G401.6 (cell line): Measurements from ENCODE around the gene MYO15A.
A peak's percentile ranks its signal among the peaks of the same experiment; 100 is the strongest.

ENCODE experiments used
- FAIRE-seq: peaks from 2 replicates; lab custom pipeline; 2012; peaks lifted over from hg19 to GRCh38; lab: Jason Lieb, UNC

The MYO15A gene

DNA sequence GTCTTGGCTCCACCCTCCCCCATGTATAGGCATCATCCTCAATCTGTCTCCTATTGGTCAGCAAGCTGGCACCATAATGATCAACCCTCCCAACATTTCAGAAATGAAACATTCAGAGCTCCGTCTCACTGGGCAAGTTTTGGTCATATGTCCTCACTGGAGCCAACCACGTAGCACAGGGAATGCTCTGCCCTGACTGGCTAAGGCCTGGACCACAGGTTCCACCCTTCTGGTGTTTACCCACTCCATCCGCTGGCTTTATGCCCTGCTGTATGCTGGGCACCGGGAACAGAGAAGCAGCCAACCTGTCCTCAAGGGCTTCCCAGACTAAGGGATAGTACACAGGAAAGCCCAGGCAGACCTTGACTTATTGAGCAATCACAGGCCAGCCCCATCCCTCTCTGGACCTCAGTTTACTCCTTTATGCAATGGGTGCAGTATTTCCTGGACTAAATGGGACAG is 20.5 kb downstream of the MYO15A start:
- FAIRE-seq: no peak

DNA sequence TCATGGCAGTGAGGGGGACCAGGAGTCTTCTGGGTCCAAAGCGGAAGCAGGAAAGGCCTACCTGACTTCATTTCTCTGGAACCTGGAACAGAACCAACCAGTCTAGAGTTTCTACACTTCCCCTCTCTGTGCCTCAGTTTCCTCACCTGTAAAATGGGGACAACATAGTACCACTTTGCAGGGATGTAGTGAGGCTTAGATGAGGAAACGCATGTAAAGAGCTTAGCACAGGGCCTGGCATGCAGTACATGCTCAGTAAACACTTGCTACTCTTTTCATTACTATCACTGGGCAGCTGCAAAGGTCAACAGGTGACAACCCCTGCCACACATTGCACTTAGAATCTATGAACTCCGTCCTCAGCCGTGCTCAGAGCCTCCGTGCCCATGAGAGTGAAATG is 24.2 kb downstream of the MYO15A start:
- no peak for FAIRE-seq

DNA sequence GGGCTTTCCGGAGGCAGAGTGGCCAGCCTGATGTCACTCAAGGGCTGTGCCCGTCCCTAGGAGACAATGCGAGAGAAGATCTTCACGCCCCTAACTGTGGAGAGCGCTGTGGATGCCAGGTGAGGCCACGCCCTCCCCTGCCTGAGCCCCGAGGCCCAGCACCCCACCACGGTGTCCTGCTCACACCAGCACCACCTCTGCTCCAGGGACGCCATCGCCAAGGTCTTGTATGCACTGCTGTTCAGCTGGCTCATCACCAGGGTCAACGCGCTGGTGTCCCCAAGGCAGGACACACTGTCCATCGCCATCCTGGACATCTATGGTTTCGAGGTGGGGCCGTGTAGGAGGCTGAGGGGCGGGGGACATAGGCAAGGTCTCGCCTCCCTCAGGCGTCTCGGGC is 27.8 kb downstream of the MYO15A start:
- FAIRE-seq: no peak

DNA sequence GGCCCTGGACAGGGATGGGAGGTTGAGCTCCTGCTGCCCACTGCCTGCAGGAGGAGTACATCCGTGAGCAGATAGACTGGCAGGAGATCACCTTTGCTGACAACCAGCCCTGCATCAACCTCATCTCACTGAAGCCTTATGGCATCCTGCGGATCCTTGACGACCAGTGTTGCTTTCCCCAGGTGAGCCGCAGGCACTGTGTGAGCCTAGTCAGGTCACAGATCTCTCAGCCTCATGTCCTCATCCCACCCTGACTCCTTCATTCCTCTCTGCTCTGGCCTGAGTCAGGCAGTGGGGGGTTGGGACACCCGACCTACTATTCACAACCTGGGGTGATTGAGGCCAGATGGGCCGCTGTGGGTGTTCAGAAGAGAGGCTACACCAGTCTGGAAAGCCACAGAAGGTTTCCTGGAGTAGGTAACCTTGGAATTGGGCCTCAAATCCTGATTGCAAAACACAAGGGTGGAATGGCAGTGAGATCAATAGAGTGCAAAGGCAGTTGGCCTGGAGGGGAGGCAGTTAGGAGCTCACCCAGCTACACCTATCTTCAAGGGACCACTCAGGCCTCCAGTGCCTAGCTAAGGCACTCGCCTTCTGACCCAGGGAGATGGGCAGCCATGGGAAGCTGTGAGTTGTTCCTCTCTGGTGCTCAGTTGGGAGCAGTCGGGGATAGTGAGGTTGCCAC is 29.7 kb downstream of the MYO15A start:
- no peak for FAIRE-seq

DNA sequence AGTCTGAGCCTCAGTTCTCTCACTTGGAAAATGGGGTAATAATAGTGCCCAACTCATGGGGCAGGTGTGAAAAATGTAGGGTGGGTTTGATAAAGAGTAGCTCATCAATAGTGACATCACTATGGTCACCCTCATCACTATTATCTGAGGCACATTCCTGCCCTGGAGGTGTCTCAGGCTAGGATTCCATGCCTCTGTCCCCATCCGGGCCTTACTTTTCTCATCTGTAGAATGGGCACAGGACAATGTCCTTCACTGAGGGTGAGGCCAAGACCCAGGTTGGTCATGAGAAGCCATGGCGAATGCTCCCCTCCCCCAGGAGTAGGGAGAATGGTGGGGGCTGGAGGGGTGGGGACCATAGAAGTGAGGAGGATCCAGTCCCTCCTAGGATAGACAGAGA is 30.5 kb downstream of the MYO15A start:
- no peak for FAIRE-seq

DNA sequence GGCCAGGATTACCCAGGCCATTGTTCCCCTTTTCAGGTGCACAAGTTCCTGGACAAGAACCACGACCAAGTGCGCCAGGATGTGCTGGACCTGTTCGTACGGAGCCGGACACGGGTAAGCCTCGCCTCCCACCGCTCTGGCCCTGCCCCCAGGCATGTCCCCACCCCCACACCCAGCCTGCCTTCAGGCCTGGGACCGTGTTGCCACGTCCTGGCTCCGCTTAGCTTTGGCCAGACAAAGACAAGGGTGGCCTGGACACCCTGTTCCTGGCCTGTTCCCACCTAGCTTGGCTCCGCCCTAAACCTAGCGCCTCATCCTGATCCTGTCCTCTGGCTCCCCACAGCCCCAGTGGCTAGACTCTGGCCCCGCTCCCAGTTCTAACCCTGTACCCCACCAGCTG is 30.9 kb downstream of the MYO15A start:
- FAIRE-seq: no peak

DNA sequence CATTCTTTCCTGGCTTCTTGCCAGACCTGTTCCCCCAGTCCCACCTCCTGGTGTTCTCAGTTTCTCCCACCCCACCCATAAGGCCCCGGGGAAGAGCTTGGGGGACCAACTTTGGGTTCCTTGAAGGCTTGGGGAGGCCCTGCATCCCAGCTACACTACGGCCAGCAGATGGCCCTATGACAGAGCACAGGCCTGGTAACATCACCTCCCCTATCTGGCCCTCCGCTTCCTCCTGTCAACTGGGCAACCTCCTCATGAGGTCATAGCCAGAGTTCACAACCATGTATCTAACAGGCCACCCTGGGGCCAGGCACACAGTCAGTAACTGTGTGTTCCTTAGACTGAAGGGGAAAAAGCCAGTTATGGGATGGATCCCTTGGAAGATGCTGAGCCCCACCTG is 31.4 kb downstream of the MYO15A start:
- FAIRE-seq: no peak

DNA sequence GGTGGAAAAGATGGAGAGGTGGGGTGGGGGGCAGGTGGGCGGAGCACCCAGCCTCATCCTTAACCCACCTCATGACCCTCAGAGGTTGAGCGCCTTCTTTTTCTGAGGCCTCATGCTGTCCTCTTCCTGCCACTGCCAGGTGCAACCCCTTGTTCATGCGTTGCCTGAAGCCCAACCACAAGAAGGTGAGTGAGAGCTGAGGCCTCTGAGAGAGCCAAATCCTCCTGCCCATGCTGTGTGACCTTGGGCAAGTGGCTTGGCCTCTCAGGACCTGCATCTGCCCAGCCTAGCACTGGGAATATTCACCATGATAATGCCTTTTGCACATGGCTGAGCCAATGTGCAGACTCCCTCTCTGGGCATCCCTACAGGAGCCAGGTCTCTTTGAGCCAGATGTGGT is 32.1 kb downstream of the MYO15A start:
- no peak for FAIRE-seq

DNA sequence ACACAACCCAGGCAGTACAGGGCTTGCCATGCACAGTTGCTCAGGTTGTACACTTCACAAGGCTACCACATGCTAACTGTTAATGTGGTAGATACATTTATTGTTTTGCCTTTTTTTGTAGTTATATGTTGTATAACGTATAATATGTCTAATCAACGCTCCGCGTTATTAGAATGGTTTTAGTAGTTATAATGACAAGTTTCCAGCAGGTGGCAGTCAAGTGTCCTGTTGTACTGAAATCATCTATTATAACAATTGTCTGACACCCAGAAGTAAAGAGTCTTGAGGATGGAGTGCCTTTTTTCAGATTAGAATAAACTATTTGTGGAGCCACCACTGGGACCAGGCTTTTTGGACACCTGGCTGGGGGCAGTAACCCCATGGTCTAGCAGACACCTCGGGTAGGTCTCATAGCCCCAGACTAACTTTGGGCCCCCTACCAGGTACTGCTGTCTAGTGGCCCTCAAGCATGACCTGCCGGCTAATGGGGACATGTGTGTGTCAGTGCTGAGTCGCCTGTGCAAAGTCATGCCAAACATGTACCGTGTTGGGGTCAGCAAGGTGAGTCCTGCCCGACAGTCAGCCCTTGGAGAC is 32.8 kb downstream of the MYO15A start:
- FAIRE-seq: peak; percentile 98

DNA sequence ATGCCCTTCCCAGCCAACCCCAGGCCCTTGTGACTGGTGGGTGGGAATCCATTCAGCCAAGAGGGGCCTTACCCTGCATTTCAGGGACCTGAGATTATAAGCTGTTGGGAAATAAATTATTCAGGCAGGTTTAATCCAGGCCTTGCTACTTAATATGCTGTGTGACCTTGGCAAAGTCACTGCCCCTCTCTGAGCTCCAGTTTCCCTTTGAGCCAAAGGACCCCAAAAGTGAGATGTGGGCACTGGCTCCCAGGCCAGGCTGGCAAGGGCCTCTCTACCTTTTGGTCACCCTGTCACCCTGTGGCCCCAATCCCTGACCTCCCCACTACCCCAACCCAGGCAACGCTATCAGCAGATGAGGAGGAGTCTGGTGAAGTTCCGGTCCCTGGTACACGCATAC is 33.9 kb downstream of the MYO15A start:
- no peak for FAIRE-seq

DNA sequence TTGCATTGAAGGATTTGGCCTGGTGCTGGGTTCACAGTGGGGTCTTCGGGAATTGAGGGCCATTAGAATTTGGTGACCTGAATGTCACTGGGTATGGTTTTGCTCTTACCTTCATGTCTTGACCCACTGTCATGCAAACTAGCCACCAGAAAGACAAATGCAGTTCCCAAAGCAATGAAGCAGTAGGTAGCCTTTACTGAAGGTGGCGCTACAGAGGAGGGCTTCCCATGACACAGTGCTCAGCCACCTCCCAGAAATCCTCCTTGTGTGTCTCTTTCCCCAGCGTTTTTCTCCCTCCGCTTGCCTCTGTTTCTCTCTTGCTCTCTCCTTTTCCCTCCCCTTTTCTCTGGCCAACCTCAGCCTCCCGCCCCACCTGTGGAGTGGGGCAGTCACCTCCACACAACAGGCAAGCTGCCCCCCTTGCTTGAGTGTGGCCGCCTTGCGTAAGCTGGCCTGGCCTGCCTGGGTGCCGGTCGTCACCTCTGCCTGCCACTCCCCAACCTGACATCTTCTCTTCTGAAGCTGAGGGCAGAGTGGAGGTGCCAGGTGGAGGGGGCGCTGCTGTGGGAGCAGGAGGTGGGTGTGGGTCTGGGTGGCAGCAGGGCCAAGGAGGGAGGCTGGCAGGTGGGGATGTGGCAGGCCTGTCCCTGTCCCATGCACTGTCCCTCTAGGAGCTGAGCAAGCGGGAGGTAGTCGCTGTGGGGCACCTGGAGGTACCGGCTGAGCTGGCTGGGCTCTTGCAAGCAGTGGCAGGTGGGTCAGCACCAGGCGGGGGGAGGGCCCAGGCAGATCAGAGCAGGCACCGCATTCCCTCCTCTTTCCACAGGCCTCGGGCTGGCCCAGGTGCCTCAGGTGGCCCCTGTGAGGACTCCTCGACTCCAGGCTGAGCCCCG is 34.7 kb downstream of the MYO15A start:
- FAIRE-seq: peak; percentile 48

DNA sequence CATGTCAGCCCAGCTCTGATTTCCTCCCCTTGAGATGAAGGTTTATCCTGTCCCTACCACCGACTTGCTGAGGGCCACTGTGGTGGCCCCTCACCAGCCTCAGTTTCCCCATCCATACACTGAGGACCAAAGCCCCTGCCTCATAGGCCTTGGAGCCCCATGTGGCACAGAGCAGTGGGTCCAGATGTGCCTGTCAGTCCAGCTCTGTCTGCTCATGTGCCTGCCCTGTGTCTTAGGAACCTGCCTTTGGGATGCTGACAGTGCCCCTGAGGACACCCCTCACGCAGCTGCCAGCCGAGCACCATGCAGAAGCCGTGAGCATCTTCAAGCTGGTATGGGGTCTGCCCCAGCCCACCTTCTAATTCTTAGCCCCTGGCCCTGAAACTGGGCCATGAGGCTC is 35.7 kb downstream of the MYO15A start:
- FAIRE-seq: no peak

DNA sequence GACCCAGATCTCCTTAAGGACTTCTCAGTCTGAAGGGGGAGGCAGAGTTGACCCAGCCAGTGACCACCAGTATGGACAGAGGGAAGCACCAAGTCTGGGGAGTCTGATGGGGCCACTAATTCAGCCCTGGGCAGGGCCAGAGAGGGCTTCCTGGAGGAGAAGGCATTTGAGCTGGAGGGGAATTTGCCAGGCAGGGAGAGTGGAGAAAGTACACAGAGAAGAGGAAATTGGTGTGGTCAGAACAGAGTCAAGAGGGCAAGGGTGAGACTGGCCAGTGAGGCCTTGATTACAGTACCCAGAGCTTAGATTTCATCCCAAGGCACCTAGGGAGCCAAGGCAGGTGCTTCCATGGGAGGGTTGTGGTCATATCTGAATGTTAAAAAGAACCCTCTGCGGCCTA is 36.3 kb downstream of the MYO15A start:
- FAIRE-seq: no peak

DNA sequence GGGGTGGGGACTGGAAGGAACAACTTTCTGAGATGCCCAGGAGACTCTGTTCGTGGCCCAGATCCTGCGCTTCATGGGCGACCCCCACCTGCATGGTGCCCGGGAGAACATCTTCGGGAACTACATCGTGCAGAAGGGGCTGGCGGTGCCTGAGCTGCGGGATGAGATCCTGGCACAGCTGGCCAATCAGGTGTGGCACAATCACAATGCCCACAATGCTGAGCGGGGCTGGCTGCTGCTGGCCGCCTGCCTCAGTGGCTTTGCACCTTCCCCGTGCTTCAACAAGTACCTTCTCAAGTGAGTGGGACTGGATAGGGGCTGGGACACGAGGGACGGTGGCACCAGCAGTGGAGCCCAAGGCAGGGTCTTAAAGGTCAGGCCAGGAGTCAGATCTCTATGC is 37.3 kb downstream of the MYO15A start:
- FAIRE-seq: no peak

DNA sequence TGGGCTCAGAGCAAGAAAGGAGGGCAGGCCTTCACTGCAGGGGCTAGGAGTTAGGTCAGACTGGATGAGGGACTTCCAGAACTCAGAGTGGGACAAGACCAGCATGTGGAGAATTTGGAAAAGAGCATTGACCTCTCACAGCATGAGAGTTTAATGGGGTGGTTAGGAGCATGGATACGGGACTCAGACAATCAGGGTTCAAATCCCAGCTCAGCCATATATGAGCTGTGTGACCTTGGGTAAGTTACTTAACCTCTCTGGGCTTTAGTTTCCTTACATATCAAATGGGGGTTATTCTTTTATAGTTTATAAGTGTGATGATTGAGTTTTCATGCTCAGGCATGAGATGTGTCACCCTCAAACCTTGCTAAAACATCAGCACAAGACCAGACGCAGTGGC is 37.7 kb downstream of the MYO15A start:
- no peak for FAIRE-seq

DNA sequence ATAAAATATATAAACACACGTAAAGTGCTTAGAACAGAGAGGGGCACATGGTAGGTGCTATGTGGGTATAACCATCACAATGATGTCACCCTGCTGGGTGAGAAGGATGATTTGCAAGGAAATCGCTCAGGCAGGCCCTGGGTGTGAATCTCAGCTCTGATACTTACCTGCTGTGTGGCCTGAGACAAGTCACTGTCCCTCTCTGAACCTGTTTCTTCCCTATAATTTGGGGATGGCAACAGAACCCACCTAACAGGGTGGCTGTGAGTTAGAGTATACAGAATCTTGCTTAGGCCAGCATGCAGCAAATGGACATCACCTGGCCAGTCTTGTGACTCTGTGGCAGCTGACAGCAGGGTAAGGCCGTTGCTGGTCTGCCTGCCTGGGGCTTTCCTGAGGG is 38.4 kb downstream of the MYO15A start:
- no peak for FAIRE-seq

DNA sequence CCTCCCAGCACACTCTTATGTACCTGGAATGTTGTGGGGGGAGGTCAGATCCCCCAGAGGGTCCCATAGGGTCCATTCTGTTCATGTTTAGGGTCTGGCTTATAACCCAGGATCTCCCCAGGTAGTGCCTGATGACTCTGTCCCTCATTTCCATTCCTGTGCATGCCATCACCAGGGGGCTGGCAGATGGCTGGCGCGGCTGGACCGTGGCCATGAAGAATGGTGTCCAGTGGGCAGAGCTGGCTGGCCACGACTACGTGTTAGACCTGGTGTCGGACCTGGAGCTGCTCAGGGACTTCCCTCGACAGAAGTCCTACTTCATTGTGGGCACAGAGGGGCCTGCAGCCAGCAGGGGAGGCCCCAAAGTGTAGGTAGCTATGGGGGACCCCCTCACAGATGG is 40.0 kb downstream of the MYO15A start:
- FAIRE-seq: no peak

DNA sequence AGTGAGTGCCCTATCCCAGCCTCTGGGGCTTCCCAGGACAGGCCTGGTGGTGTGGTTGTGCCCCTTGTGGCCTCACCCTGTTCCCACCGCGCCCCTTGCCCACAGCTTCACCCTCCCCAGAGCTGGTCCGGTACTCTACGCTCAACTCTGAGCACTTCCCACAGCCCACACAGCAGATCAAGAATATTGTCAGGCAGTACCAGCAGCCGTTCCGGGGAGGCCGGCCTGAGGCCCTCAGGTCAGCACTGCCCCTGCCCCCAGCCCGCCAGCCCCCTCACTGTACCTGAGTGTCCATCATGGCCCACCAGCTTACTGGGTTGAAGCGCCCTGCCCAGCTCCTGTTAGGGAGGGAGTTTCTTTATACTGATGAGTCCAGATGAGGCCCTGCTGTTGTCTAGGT is 42.7 kb downstream of the MYO15A start:
- FAIRE-seq: no peak

DNA sequence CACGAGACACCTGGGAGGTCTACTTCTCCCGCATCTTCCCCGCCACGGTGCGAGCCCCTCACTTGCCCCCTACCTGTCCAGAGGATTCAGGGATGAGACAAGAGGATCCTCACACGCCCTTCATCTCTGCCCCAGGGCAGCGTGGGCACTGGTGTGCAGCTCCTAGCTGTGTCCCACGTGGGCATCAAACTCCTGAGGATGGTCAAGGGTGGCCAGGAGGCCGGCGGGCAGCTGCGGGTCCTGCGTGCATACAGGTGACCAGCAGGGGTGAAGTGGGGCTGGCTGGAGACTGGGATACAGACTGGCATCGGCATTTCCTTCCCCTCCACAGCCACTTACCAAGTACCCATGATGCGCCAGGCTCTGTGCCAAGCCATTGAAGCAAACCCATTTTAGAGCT is 46.6 kb downstream of the MYO15A start:
- FAIRE-seq: no peak

DNA sequence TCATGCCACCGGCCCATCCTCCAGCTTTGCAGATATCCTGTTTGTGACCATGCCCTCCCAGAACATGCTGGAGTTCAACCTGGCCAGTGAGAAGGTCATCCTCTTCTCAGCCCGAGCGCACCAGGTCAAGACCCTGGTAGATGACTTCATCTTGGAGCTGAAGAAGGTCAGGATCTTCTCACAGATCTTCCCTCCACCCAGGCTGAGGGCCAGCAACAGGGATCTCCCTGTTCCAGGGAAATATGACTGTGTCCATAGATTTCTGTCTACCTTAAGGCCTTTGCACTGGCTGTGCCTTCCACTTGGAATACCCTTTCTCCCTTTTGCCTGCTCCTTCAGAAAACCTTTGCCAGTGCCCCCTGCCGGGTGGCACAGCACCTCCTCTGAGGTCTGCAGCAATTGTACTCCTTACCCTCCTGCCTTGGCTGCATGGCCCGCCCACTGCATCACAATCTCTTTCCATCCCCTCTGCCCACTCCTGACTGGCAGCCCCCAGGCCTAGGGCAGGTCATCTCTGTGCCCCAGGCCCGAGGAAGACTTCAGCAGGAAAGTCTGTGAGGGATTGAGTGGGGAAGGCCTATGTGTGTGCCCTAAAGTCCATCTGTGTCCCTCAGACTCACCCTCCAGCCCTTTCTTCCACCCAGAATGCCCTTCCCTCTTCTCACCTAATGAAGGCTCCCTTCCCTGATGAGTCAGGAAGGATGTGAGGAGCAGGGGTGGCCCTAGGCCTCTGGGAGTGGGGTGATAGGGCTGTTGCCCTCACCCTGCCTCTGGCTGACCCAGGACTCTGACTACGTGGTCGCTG is 47.8 kb downstream of the MYO15A start:
- no peak for FAIRE-seq

DNA sequence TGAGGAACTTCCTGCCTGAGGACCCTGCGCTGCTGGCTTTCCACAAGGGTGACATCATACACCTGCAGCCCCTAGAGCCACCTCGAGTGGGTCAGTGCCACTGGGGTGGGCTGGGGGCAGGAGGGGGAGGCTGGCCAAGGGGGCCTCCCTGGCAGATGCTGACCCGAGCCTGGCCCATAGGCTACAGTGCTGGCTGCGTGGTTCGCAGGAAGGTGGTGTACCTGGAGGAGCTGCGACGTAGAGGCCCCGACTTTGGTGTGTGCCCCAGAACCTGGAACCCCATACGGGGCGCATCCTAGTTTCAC is 48.4 kb downstream of the MYO15A start:
- no peak for FAIRE-seq

DNA sequence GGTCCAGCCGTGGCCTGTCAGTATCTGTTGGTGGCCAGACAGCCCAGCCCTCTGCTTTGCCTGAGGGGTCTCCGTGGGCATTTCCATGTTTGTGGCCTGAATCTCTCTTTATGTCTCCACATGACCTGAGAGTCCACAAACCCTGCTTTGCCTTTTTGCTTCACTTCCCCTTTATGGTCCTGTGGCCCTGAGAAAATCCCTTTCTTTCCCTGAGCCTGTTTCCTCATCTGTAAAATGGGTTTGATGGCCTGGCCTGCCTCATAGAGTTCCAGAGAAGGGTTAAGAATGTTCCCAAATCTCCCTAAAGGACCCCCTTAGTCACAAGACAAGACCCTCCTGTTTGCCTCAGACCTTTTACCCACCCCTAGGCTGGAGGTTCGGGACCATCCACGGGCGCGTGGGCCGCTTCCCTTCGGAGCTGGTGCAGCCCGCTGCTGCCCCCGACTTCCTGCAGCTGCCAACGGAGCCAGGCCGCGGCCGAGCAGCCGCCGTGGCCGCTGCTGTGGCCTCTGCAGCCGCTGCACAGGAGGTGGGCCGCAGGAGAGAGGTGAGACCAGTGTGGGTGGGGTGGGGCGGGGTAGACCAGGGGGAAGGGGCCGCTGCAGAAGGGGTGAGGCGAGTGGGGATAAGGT is 48.9 kb downstream of the MYO15A start:
- FAIRE-seq: no peak
